ENCODE measurements around the gene M1AP. TPM values are rescaled to one million over a fixed set of nuclear protein-coding genes. Genes with fewer than 3 reads are reported as not detected.

M1AP gene
- total and polyA plus RNA-seq, 9 of the 15 experiments (the other 6 are each of a cell fraction or from before 2014, with no cell fraction given) = 0.06 to 0.33 (median 0.11) TPM; not detected in 4

- no peak for TF ChIP-seq ZNF507 (tag; conservative IDR thresholded peaks at IDR 0.05)
- no peak for TF ChIP-seq EWSR1 (IDR thresholded peaks at IDR 0.05; ENCODE audit: borderline replicate concordance, low read depth, partially characterized antibody)
- no peak for TF ChIP-seq ZNF212 (CRISPR knock-in tag; IDR thresholded peaks at IDR 0.05)
- TF ChIP-seq BHLHE40 (IDR thresholded peaks at IDR 0.05; ENCODE audit: low read length) = no peak
- TF ChIP-seq MNT (conservative IDR thresholded peaks at IDR 0.05) = no peak; a peak in 1 of 4 replicates
- TF ChIP-seq ZBED1 (IDR thresholded peaks at IDR 0.05) = no peak
- no peak for TF ChIP-seq BMI1 (IDR thresholded peaks at IDR 0.05; ENCODE audit: low read length)
- no peak; a peak in 1 of 4 replicates for TF ChIP-seq MAZ (CRISPR knock-in tag; conservative IDR thresholded peaks at IDR 0.05 in 1 of 2, IDR thresholded peaks at IDR 0.05 in 1 of 2)
- no peak for TF ChIP-seq PML (IDR thresholded peaks at IDR 0.05; ENCODE audit: low read length)
- TF ChIP-seq, protein P1, sequence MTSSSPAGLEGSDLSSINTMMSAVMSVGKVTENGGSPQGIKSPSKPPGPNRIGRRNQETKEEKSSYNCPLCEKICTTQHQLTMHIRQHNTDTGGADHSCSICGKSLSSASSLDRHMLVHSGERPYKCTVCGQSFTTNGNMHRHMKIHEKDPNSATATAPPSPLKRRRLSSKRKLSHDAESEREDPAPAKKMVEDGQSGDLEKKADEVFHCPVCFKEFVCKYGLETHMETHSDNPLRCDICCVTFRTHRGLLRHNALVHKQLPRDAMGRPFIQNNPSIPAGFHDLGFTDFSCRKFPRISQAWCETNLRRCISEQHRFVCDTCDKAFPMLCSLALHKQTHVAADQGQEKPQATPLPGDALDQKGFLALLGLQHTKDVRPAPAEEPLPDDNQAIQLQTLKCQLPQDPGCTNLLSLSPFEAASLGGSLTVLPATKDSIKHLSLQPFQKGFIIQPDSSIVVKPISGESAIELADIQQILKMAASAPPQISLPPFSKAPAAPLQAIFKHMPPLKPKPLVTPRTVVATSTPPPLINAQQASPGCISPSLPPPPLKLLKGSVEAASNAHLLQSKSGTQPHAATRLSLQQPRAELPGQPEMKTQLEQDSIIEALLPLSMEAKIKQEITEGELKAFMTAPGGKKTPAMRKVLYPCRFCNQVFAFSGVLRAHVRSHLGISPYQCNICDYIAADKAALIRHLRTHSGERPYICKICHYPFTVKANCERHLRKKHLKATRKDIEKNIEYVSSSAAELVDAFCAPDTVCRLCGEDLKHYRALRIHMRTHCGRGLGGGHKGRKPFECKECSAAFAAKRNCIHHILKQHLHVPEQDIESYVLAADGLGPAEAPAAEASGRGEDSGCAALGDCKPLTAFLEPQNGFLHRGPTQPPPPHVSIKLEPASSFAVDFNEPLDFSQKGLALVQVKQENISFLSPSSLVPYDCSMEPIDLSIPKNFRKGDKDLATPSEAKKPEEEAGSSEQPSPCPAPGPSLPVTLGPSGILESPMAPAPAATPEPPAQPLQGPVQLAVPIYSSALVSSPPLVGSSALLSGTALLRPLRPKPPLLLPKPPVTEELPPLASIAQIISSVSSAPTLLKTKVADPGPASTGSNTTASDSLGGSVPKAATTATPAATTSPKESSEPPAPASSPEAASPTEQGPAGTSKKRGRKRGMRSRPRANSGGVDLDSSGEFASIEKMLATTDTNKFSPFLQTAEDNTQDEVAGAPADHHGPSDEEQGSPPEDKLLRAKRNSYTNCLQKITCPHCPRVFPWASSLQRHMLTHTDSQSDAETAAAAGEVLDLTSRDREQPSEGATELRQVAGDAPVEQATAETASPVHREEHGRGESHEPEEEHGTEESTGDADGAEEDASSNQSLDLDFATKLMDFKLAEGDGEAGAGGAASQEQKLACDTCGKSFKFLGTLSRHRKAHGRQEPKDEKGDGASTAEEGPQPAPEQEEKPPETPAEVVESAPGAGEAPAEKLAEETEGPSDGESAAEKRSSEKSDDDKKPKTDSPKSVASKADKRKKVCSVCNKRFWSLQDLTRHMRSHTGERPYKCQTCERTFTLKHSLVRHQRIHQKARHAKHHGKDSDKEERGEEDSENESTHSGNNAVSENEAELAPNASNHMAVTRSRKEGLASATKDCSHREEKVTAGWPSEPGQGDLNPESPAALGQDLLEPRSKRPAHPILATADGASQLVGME (CRISPR knock-in tag; IDR thresholded peaks at IDR 0.05) = peak; percentile 10; the same call in 1 of the 2 replicates
- no peak for TF ChIP-seq KDM1A (IDR thresholded peaks at IDR 0.05)
- TF ChIP-seq ZNF77 (CRISPR knock-in tag; IDR thresholded peaks at IDR 0.05) = no peak
- TF ChIP-seq RBM17 (IDR thresholded peaks at IDR 0.05; ENCODE audit: borderline replicate concordance, low read depth, low read length) = no peak
- no peak for TF ChIP-seq DMBX1 (CRISPR knock-in tag; IDR thresholded peaks at IDR 0.05; ENCODE audit: borderline replicate concordance)
- TF ChIP-seq, protein P2, sequence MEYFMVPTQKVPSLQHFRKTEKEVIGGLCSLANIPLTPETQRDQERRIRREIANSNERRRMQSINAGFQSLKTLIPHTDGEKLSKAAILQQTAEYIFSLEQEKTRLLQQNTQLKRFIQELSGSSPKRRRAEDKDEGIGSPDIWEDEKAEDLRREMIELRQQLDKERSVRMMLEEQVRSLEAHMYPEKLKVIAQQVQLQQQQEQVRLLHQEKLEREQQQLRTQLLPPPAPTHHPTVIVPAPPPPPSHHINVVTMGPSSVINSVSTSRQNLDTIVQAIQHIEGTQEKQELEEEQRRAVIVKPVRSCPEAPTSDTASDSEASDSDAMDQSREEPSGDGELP (CRISPR knock-in tag; IDR thresholded peaks at IDR 0.05; ENCODE audit: borderline replicate concordance) = no peak
- TF ChIP-seq SREBF2 (CRISPR knock-in tag; IDR thresholded peaks at IDR 0.05) = no peak
- TF ChIP-seq ZZZ3 (IDR thresholded peaks at IDR 0.05) = no peak
- TF ChIP-seq, protein P3, sequence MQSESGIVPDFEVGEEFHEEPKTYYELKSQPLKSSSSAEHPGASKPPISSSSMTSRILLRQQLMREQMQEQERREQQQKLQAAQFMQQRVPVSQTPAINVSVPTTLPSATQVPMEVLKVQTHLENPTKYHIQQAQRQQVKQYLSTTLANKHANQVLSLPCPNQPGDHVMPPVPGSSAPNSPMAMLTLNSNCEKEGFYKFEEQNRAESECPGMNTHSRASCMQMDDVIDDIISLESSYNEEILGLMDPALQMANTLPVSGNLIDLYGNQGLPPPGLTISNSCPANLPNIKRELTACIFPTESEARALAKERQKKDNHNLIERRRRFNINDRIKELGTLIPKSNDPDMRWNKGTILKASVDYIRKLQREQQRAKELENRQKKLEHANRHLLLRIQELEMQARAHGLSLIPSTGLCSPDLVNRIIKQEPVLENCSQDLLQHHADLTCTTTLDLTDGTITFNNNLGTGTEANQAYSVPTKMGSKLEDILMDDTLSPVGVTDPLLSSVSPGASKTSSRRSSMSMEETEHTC (IDR thresholded peaks at IDR 0.05) = no peak
- TF ChIP-seq ZNF780A (CRISPR knock-in tag; IDR thresholded peaks at IDR 0.05) = no peak
Measured at GRCh38 chr2:74653985-74654882, 6.1 kb upstream of the M1AP start, which contains the start of gene SEMA4F (continued).
